Stimulated activated CD4-positive, alpha-beta T cell treated with anti-CD3 and anti-CD28 coated beads, Interleukin-2, amount 100 ng/mL, for 4 hours (primary cell): ENCODE results near the gene PXDN.
"Not testable (repeated sequence)": the region's sequence is repeated elsewhere in the genome, so short reads cannot be mapped to it uniquely, and the experiment has no call there.

Experiments
- DNase-seq: peaks from one replicate; pipeline ENCODE4 v3.0.0-alpha.2; 2020; ENCODE audit warnings: low read depth

PXDN gene

DNA sequence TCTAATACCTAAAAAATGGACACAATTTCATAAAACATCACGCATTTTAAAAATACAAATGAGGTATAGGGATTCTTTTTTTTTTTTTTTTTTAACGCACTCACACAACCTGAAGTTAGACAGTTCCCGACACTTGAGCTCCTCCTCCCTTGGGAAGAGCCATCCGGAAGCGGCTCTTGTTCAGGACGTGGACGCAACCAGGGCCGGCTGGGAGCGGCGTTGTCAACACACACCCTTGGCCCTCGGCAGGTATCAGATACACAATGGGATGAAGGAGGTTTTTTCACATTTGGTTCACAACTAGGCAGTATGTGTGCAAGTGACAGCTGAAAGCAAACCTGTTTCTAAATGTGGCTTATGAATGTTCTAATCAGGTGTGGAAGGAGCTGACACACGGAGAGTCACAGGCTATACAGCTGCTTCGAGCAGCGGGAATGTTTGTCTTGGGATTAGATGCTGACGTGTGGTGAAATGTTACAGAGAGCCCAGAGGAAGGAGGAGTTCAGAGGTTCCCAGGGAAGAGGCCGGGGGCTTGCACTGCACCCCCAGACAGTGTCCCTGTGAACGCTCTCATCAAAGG, 111.1 kb downstream of the PXDN start:
- DNase-seq, result no peak

- DNase-seq, result no peak
These were observed 111.8 kb downstream of the PXDN start for GRCh38 chr2:1632510-1632909.

DNA sequence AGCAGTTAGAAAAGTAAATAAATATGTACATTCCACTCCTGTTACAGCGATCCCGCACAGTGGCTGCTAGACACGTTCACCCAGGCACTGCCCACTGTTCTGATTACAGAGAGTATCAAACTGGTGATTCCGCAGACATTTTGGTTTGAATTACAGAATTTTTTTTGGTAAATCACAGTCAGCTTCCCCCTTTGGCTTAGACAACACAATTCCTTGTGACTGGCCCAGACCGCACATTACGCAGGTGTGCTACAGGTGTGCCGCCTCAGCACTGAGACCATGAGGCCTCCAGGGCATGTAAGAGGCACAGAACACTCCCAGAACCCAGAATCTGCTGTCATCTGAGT, 112.3 kb downstream of the PXDN start:
- DNase-seq, result no peak

- no peak for DNase-seq
These were observed 112.9 kb downstream of the PXDN start for GRCh38 chr2:1631292-1632001.

DNA sequence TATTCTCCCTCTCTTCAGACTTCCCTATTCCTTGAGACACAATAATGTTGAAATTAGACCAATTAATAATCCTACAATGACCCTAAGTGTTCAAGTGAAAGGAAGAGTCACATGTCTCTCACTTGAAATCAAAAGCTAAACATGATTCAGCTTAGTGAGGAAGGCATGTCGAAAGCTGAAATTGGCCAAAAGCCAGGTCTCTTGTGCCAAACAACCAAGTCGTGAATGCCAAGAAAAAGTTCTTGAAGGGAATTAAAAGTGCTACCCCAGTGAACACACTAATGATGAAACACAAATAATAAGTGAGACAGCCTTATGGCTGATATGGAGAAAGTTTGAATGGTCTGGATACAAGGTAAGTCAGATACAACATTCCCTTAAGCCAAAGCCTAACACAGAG, 115.4 kb downstream of the PXDN start:
- no peak for DNase-seq

GRCh38 chr2:1627628-1628381, 116.5 kb downstream of the PXDN start:
- no peak for DNase-seq

DNA sequence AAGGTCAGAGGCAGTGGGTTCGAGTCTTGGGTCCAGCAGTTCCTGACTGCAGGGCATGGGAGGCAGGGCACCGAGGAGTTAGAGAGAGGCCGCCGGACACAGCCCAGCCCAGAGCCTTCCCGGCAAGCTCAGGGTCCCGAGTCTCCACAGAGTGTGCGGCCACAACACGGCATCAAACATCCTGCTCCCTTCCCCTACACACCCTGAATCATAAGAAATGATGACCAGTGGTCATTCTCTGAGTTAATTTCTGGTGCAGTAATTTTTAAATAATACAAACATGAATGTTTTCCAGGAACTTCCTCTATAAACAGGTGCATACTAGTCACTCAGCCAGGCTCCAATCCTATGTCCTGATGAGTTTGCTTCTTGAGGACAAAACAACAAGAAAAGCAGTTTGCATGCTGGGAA, 118.0 kb downstream of the PXDN start:
- DNase-seq, result no peak

- no peak for DNase-seq
These were observed 118.9 kb downstream of the PXDN start for GRCh38 chr2:1625281-1626001.

- no peak for DNase-seq
These were observed 120.3 kb downstream of the PXDN start for GRCh38 chr2:1623906-1624445.

GRCh38 chr2:1622521-1623200, 121.7 kb downstream of the PXDN start:
- DNase-seq, result no peak

- not testable (repeated sequence) for DNase-seq
These were observed 122.3 kb downstream of the PXDN start for GRCh38 chr2:1621976-1622375.

GRCh38 chr2:1621501-1621900, 122.8 kb downstream of the PXDN start:
- no peak for DNase-seq

DNA sequence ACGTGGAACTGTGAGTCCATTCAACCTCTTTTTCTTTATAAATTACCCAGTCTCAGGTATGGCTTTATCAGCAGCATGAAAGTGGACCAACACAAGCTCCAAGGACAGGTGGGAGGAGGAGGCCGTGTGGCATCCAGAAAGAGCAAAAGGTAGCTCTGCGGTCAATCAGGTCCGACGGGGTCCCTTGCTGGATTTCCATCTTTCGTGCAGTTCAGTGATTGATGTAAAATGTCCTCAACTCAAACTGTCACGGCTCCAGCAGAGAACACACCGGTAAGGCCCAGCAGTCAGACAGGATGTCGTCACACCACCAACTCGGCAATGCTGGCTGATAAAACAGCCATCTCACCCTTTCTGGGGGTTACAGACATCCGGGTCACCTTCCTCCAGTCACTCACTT, 123.3 kb downstream of the PXDN start:
- no peak for DNase-seq

DNA sequence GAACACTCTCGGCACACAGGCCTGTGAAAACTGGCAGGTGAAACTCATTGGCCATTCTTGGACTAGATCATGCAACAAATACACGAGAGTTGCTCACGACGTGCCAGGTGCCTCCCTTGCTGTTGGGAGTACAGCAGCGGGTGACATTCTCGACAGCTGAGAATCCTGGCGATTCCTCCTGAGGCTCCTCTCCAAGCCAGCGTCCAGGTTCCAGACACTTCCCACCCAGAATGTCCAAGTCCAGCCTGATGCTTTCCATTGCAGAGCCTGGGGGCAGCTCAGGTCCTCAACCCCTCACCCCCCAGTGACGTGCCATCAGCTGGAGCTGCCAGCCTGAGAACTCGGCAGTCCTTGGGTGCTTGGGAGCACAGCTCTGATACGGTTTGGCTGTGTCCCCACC, 124.2 kb downstream of the PXDN start:
- no peak for DNase-seq

GRCh38 chr2:1619556-1619955, 124.8 kb downstream of the PXDN start:
- no peak for DNase-seq

DNA sequence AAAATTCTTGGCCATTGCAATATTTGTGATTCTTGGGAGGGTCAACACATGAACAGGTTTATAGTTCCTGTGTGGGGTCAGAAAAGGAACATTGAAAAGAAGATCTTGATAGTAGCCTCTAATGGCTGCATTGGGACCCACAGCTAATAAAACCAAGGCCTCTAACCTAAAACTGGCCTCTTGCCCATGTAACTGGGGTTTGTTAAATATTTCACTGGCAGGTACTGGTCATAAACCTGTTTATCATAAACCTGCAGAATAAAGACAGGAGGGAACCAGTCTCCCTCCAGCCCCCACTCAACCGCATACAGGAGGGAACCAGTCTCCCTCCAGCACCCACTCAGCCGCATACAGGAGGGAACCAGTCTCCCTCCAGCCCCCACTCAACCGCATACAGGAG, 125.3 kb downstream of the PXDN start:
- DNase-seq, result no peak

DNA sequence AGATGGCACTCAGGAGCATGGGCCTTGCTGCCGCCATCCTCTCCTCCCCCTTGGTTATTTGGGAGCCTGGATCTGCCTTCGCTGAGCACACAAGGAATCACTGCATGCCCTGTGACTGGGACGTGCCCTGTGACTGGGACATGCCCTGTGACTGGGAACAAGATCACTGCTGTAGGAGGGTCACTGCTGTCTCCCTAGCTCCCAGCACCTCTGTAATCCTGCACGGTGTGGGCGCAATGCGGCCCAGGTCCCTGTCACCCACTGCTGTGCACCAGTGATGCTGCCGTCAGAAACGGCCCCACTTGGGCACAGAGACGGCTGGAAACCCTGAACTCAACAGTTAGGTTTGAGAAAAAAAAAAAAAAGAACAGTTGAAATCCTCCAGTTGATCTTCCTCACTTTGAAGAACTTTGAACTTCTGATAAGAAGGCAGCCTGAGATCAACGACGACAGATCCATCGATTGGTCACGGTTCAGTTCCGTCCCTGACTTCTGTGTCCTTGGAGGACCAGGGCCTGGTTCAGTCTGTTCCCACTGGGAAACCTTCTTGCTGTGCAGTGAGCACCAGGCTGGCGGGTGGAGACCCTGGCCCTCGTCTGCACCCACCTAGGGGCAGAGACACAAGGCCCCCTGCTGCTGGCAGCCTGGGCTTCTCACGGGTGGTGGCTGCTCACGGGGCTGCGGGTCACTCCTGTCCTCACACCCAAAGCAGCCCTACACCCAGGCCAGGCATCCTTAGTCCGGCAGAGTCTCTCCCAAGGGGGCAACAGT, 125.9 kb downstream of the PXDN start:
- DNase-seq, result no peak

DNA sequence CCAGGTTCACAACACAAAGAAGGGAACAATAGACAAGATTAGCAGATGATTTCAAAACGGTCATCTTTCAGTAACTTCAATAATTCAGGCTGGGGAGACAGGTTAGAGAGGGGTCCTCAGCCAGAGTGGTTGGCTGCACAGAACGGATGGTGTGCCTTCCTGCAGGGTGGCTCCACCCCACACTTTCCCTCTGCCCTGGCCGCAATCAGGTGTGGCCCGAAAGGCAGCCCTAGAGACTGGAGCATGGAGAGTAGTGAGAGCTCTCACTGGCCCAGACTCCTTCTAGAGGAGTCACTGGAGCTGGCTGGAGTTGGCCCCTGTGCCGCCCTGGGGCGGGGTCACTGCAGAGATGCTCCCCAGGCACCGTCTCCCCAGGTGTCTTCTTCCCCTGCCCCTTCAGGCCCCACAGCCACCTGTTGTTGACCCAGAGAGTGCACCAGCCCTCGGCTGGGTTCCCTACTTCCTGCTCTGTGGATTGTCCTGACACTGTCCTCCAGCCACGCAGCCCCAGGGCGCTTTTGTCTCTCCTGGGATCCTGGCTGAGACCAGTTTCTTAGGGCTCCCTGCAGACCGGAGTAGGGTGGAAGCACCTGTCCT, 126.8 kb downstream of the PXDN start:
- no peak for DNase-seq

DNA sequence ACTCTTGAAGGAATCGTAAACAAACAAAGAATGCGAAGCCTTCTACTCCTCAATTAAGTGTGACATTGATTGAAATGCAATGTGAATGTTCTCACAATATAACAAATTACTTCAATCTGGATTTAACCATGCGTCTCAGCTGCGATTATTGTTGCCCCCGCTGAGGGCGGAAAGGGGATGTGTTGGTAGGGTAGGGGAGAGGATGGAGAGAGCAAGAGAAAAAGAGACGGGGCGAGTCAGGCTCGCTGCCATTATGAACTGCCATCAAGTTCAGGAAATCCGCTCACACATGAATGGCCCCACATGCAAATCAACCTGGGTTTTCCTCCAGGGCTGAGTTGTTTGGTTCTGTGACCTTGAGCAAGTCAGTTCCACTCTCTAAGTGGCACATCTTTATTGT, 129.8 kb downstream of the PXDN start:
- no peak for DNase-seq

GRCh38 chr2:1613731-1614354, 130.5 kb downstream of the PXDN start:
- DNase-seq, result no peak
